Neuronal stem cell (in vitro differentiated cells): ENCODE results near the gene PSMD2.

Experiments
- DNase-seq: peaks from one replicate; pipeline ENCODE4 v3.0.0-alpha.2; 2013; ENCODE audit warnings: low spot score
- H2AFZ ChIP-seq: one replicate; pipeline ENCODE4 v1.6.1; 2013; ENCODE audit warnings: mild to moderate bottlenecking, low read length, inconsistent platforms
- H2AK5ac ChIP-seq: 2 replicates; pipeline ENCODE4 v1.6.1; 2013; ENCODE audit warnings: low read depth, mild to moderate bottlenecking, inconsistent platforms, low read length, moderate library complexity, mixed read lengths
- H2BK120ac ChIP-seq: 2 replicates; pipeline ENCODE4 v1.6.1; 2013; ENCODE audit warnings: low read depth, mild to moderate bottlenecking, inconsistent platforms, low read length, moderate library complexity, mixed read lengths
- H2BK12ac ChIP-seq: one replicate; pipeline ENCODE4 v1.6.1; 2013; ENCODE audit warnings: low read length, inconsistent platforms
- H2BK15ac ChIP-seq: 2 replicates; pipeline ENCODE4 v1.6.1; 2013; ENCODE audit warnings: mild to moderate bottlenecking, low read length, inconsistent platforms, mixed read lengths
- H2BK5ac ChIP-seq: one replicate; pipeline ENCODE4 v1.6.1; 2013; ENCODE audit warnings: inconsistent platforms, mild to moderate bottlenecking, low read length, moderate library complexity
- H3K14ac ChIP-seq: one replicate; pipeline ENCODE4 v1.6.1; 2013; ENCODE audit warnings: low read length, inconsistent platforms
- H3K18ac ChIP-seq: 2 replicates; pipeline ENCODE4 v1.6.1; 2013; ENCODE audit warnings: low read length, inconsistent platforms
- H3K23ac ChIP-seq: 2 replicates; pipeline ENCODE4 v1.6.1; 2013; ENCODE audit warnings: low read depth, mild to moderate bottlenecking, mixed read lengths, low read length, inconsistent platforms; ENCODE audit not compliant: poor library complexity
- H3K27ac ChIP-seq: replicated peaks from 3 replicates; pipeline ENCODE4 v1.5.1; 2013; ENCODE audit warnings: low read length, inconsistent platforms
- H3K27me3 ChIP-seq, 3 experiments: 2 replicates each; pipeline ENCODE4 v1.6.1; 2013; ENCODE audit warnings: low read length in 3 of 3, mild to moderate bottlenecking in 2 of 3, inconsistent platforms in 1 of 3, low read depth in 1 of 3, mixed read lengths in 1 of 3, moderate library complexity in 1 of 3; ENCODE audit not compliant: control insufficient read depth in 3 of 3, insufficient read depth in 3 of 3
- H3K36me3 ChIP-seq, 2 donors: replicated peaks in 1 of 2; 2 replicates each; pipeline ENCODE4 v1.6.1; 2013; ENCODE audit warnings: low read length in 2 of 2; ENCODE audit not compliant: control insufficient read depth in 2 of 2, insufficient read depth in 2 of 2
- H3K4ac ChIP-seq: 2 replicates; pipeline ENCODE4 v1.6.1; 2013; ENCODE audit warnings: inconsistent platforms, mild to moderate bottlenecking, low read length, moderate library complexity
- H3K4me1 ChIP-seq, 2 donors: 1 replicate in 1 of 2; 2 replicates in 1 of 2; pipeline ENCODE4 v1.6.1; 2013; ENCODE audit warnings: low read length in 2 of 2, low read depth in 1 of 2; ENCODE audit not compliant: control insufficient read depth in 2 of 2, insufficient read depth in 1 of 2
- H3K4me2 ChIP-seq: one replicate; pipeline ENCODE4 v1.6.1; 2013; ENCODE audit warnings: mild to moderate bottlenecking, low read length, inconsistent platforms; ENCODE audit not compliant: insufficient read depth, poor library complexity, severe bottlenecking
- H3K4me3 ChIP-seq, 2 donors: 2 replicates each; pipeline ENCODE4 v1.5.1; 2013; ENCODE audit warnings: low read length in 2 of 2, mild to moderate bottlenecking in 2 of 2, inconsistent platforms in 1 of 2, moderate library complexity in 1 of 2
- H3K79me1 ChIP-seq: one replicate; pipeline ENCODE4 v1.6.1; 2013; ENCODE audit warnings: low read depth, mild to moderate bottlenecking, inconsistent platforms, low read length, moderate library complexity
- H3K9ac ChIP-seq: one replicate; pipeline ENCODE4 v1.6.1; 2013; ENCODE audit warnings: mild to moderate bottlenecking, low read depth, low read length, inconsistent platforms; ENCODE audit not compliant: poor library complexity
- H3K9me3 ChIP-seq, 2 donors: replicated peaks in 1 of 2; 2 replicates each; pipeline versions ENCODE3 to v1.6.1; 2013; ENCODE audit warnings: low read length in 2 of 2, mild to moderate bottlenecking in 2 of 2, inconsistent platforms in 1 of 2, low read depth in 1 of 2, mixed read lengths in 1 of 2, moderate library complexity in 1 of 2; ENCODE audit not compliant: control insufficient read depth in 2 of 2, insufficient read depth in 1 of 2
- H4K8ac ChIP-seq: one replicate; pipeline ENCODE4 v1.6.1; 2013; ENCODE audit warnings: low read depth, mild to moderate bottlenecking, inconsistent platforms, low read length, moderate library complexity
- H4K91ac ChIP-seq: one replicate; pipeline ENCODE4 v1.6.1; 2013; ENCODE audit warnings: low read length, low read depth, mild to moderate bottlenecking, inconsistent platforms; ENCODE audit not compliant: poor library complexity
- WGBS, 2 donors: extraction: QIAGEN DNeasy Blood & Tissue Kit; methylation state at CpG; one replicate each; pipeline ENCODE4 v1.1.7; 2013; ENCODE audit warnings: missing lambda C conversion rate in 2 of 2, mixed read lengths in 1 of 2; ENCODE audit not compliant: insufficient read length in 2 of 2, insufficient replicate concordance in 1 of 2; ENCODE audit errors: extremely low coverage in 2 of 2; 5-methylcytosine and 5-hydroxymethylcytosine counted together

The PSMD2 gene

DNA sequence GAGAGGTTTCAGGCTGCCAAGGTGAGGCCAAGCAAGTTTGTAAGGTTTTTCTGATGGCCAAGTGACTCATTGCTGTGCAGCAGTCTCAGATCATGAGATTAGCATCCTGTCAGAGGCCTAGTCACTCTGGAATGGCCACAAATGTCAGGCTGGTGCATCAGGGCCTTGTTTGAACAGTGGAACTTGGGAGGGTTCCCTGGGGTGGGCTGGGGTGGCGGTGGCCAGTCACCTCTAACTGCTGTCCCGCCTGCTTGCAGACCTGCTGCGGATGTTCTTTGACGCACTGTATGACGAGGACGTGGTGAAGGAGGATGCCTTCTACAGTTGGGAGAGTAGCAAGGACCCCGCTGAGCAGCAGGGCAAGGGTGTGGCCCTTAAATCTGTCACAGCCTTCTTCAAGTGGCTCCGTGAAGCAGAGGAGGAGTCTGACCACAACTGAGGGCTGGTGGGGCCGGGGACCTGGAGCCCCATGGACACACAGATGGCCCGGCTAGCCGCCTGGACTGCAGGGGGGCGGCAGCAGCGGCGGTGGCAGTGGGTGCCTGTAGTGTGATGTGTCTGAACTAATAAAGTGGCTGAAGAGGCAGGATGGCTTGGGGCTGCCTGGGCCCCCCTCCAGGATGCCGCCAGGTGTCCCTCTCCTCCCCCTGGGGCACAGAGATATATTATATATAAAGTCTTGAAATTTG is 35.6 kb downstream of the PSMD2 start:
- H3K9ac ChIP-seq = no peak overlapping the region
- DNase-seq = no peak
- no peak overlapping the region for H2AFZ ChIP-seq
- no peak overlapping the region for H3K23ac ChIP-seq
- H2BK120ac ChIP-seq = no peak overlapping the region
- no peak overlapping the region for H2BK5ac ChIP-seq
- H2BK12ac ChIP-seq = no peak overlapping the region
- no peak overlapping the region for H4K8ac ChIP-seq
- no peak overlapping the region for H4K91ac ChIP-seq
- H3K4ac ChIP-seq = no peak overlapping the region
- H3K79me1 ChIP-seq = peaks cover 3% of the 10 kb centered on the region
- H3K18ac ChIP-seq = no peak overlapping the region
- peaks cover 20 to 31% of the 10 kb centered on the region in 2 donors for H3K4me1 ChIP-seq
- H3K4me2 ChIP-seq = no peak overlapping the region
- no peaks in the 10 kb centered on the region for H3K27me3 ChIP-seq
- H3K9me3 ChIP-seq = no peaks in the 10 kb centered on the region
- no peak overlapping the region for H3K4me3 ChIP-seq
- H3K27ac ChIP-seq = no peak overlapping the region
- WGBS, 2 donors = no CpG with 5 or more reads among the region's 15 CpGs
- H2BK15ac ChIP-seq = no peak overlapping the region
- H3K36me3 ChIP-seq = peaks cover 39 to 60% of the 10 kb centered on the region in 2 donors
- no peak overlapping the region for H2AK5ac ChIP-seq
- no peak overlapping the region for H3K14ac ChIP-seq

- Histone ChIP-seq H2BK15ac (no peak overlapping the region), H3K27me3 (no peaks in the 10 kb centered on the region), H2BK120ac (no peak overlapping the region), H3K4me2 (peak overlapping the region; percentile 45), H3K9ac (no peak overlapping the region), H3K4me3 (peak overlapping the region in 1 of 2 donors; percentile 60), H3K36me3 (peaks cover 37 to 54% of the 10 kb centered on the region in 2 donors), H2BK5ac (no peak overlapping the region), H3K79me1 (peaks cover 5% of the 10 kb centered on the region), H2BK12ac (no peak overlapping the region), H2AK5ac (no peak overlapping the region), H3K4ac (no peak overlapping the region), H3K14ac (no peak overlapping the region), H2AFZ (peak overlapping the region; percentile 15), H3K27ac (peak overlapping the region; percentile 46), H3K23ac (no peak overlapping the region), H3K18ac (no peak overlapping the region), H3K4me1 (peaks cover 20 to 31% of the 10 kb centered on the region in 2 donors), H4K8ac (no peak overlapping the region), H4K91ac (no peak overlapping the region), H3K9me3 (no peaks in the 10 kb centered on the region)
- no peak for DNase-seq
- no CpG with 5 or more reads among the region's 4 CpGs for WGBS, 2 donors
These were observed 36.2 kb downstream of the PSMD2 start for GRCh38 chr3:184335291-184335660.

DNA sequence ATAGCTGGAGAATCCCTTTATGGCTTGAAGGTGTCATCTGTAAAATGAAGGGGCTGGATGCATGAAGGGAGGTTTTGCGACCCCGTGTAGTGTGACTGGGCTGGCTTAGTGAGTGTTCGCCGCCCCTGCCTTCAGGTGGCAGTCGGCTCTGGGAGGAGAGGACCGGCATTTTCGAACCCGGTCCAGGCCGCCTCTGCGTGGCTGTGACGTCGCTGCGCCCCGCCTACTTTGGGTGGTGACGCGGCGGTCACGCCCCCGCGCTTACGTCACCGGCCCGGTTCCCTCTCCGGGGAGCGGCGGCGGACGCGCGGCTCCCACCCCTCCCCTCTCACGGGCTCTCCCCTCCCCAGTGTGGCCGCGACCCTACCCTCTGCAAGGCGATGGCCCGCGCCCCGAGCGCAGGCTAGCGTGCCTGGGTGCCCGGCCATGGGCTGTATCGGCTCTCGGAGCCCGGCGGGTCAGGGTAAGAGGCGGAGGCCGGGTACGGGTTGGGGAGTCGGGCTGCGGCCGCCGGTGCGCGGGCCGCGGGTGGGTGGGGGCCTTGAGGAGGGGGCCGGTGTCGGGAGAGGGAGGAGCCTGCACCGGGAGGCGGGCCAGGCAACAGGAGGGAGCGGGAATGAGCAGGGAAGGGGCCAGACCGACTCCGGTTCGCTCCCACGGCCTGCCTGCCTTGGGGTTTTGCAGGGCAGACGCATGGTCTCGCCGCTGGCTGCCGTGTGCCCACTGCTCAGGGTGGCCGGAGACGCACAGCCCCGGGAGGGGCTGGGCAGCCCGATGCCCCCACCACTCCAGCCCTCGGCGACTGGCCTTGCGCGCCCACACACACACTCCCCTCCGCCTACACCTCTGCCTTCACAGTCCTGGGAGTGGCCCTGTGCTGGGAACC is 36.9 kb downstream of the PSMD2 start:
- peaks cover 20 to 31% of the 10 kb centered on the region in 2 donors for H3K4me1 ChIP-seq
- H3K9me3 ChIP-seq = no peaks in the 10 kb centered on the region
- H3K27ac ChIP-seq = peak overlapping the region; percentile 86
- H3K4me2 ChIP-seq = peak overlapping the region; percentile 78
- peak overlapping the region; percentile 82 for H3K9ac ChIP-seq
- H3K36me3 ChIP-seq = peaks cover 35 to 47% of the 10 kb centered on the region in 2 donors
- H3K4ac ChIP-seq = no peak overlapping the region
- peak overlapping the region; percentile 86 for H2AK5ac ChIP-seq
- peak overlapping the region; percentile 92 for H3K18ac ChIP-seq
- H4K8ac ChIP-seq = no peak overlapping the region
- WGBS, 2 donors = no CpG with 5 or more reads among the region's 77 CpGs
- H2BK15ac ChIP-seq = peak overlapping the region; percentile 40
- peak overlapping the region; percentile 60 to 91 for H3K4me3 ChIP-seq
- H3K23ac ChIP-seq = peak overlapping the region; percentile 40
- peak overlapping the region; percentile 35 for H2BK120ac ChIP-seq
- H2BK5ac ChIP-seq = peak overlapping the region; percentile 67
- H2BK12ac ChIP-seq = no peak overlapping the region
- no peaks in the 10 kb centered on the region for H3K27me3 ChIP-seq
- DNase-seq = peak; percentile 86
- H4K91ac ChIP-seq = no peak overlapping the region
- peaks cover 5% of the 10 kb centered on the region for H3K79me1 ChIP-seq
- H2AFZ ChIP-seq = peak overlapping the region; percentile 87
- peak overlapping the region; percentile 42 for H3K14ac ChIP-seq
